ENCODE data around the gene TRIP4. TPM values are rescaled to one million over a fixed set of nuclear protein-coding genes. Genes with fewer than 3 reads are reported as not detected.
"Not testable (repeated sequence)": the region's sequence is repeated elsewhere in the genome, so short reads cannot be mapped to it uniquely, and the experiment has no call there.

Gene TRIP4
- total RNA-seq, 1 experiment from 2014 or later: 6.0 TPM

GRCh38 chr15:64389036-64389435, 1.4 kb downstream of the TRIP4 start:
- BruUV-seq (replicated peaks): no TSS peak
- Histone ChIP-seq H3K4me2 (ENCODE audit: low read length) (peak overlapping the region; percentile 82), H4K20me1 (ENCODE audit: low read length) (no peaks in the 10 kb centered on the region), H3K27me3 (ENCODE audit: low read length) (no peaks in the 10 kb centered on the region), H3K4me1 (ENCODE audit: insufficient read depth, low read length) (peaks cover 5% of the 10 kb centered on the region; the same call in 1 of the 2 replicates), H2AFZ (ENCODE audit: low read length) (no peak overlapping the region), H3F3A (ENCODE audit: low read length, unreplicated experiment) (no peaks in the 10 kb centered on the region), H3K9me2 (replicated peaks; ENCODE audit: low read length) (no peaks in the 10 kb centered on the region), H3K9me3 (ENCODE audit: low read length) (no peaks in the 10 kb centered on the region), H3K36me3 (ENCODE audit: low read depth, low read length) (no peaks in the 10 kb centered on the region), H3K27ac (ENCODE audit: low read length) (no peak overlapping the region), H3K9ac (ENCODE audit: low read length) (no peak overlapping the region), H3K79me2 (ENCODE audit: low read length) (peaks cover 25% of the 10 kb centered on the region), H3K4me3 (ENCODE audit: low read length) (peak overlapping the region; percentile 91; the same call in 1 of the 2 replicates)
- TF ChIP-seq EZH2 (IDR thresholded peaks at IDR 0.05; ENCODE audit: low read length, unreplicated experiment) (no peak), CTCF (conservative IDR thresholded peaks at IDR 0.05; ENCODE audit: low read depth, low read length) (no peak)
- intact Hi-C loops (cut with micrococcal nuclease): no loop called here
- POLR2A ChIA-PET (ENCODE audit: unreplicated experiment): interaction anchor here (0.6 kb wide), 1 partner anchor 115 kb away, joined by 4 read pairs; no protein-coding TSS in a partner anchor
- ATAC-seq: no peak
- CTCF ChIA-PET: no interaction called here
- no peak for DNase-seq

GRCh38 chr15:64392471-64392870, 4.8 kb downstream of the TRIP4 start:
- H3K9me3 ChIP-seq (ENCODE audit: low read length); H2AFZ ChIP-seq (ENCODE audit: low read length); H3K9me2 ChIP-seq (replicated peaks; ENCODE audit: low read length); H3K27me3 ChIP-seq (ENCODE audit: low read length); H3K4me1 ChIP-seq (ENCODE audit: insufficient read depth, low read length); H3K4me3 ChIP-seq (ENCODE audit: low read length); BruUV-seq (replicated peaks); H3K4me2 ChIP-seq (ENCODE audit: low read length); DNase-seq; intact Hi-C loops (cut with micrococcal nuclease); ATAC-seq; H3K9ac ChIP-seq (ENCODE audit: low read length); POLR2A ChIA-PET (ENCODE audit: unreplicated experiment); CTCF ChIA-PET; H3F3A ChIP-seq (ENCODE audit: low read length, unreplicated experiment); H3K27ac ChIP-seq (ENCODE audit: low read length); H4K20me1 ChIP-seq (ENCODE audit: low read length): not testable (repeated sequence)
- Histone ChIP-seq H3K36me3 (ENCODE audit: low read depth, low read length) (peaks cover 10% of the 10 kb centered on the region), H3K79me2 (ENCODE audit: low read length) (peaks cover 22% of the 10 kb centered on the region)

- intact Hi-C loops (cut with micrococcal nuclease): no loop called here
- CTCF ChIA-PET: no interaction called here
- no peaks in the 10 kb centered on the region for H3F3A ChIP-seq (ENCODE audit: low read length, unreplicated experiment)
Observed at GRCh38 chr15:64396789-64397188, 9.2 kb downstream of the TRIP4 start.

More at GRCh38 chr15:64396789-64397188, 9.2 kb downstream of the TRIP4 start:
- no peak overlapping the region for H3K4me3 ChIP-seq (ENCODE audit: low read length)
- no peak overlapping the region for H3K9ac ChIP-seq (ENCODE audit: low read length)
- H3K9me2 ChIP-seq (replicated peaks; ENCODE audit: low read length): no peaks in the 10 kb centered on the region
- BruUV-seq (replicated peaks): no TSS peak
- no peak for TF ChIP-seq EZH2 (IDR thresholded peaks at IDR 0.05; ENCODE audit: low read length, unreplicated experiment)
- TF ChIP-seq EZH2phosphoT487 (IDR thresholded peaks at IDR 0.05; ENCODE audit: borderline replicate concordance, low read length): no peak
- TF ChIP-seq CTCF (conservative IDR thresholded peaks at IDR 0.05; ENCODE audit: low read depth, low read length): no peak
- no peak overlapping the region for H3K27ac ChIP-seq (ENCODE audit: low read length)
- DNase-seq (no peak), ATAC-seq (no peak)
- no peaks in the 10 kb centered on the region for H3K27me3 ChIP-seq (ENCODE audit: low read length)
- no peaks in the 10 kb centered on the region for H3K4me1 ChIP-seq (ENCODE audit: insufficient read depth, low read length)
- POLR2A ChIA-PET (ENCODE audit: unreplicated experiment): no interaction called here
- no peaks in the 10 kb centered on the region for H3K79me2 ChIP-seq (ENCODE audit: low read length)
- H3K4me2 ChIP-seq (ENCODE audit: low read length): no peak overlapping the region
- no peak overlapping the region for H2AFZ ChIP-seq (ENCODE audit: low read length)
- H3K36me3 ChIP-seq (ENCODE audit: low read depth, low read length): peaks cover 13% of the 10 kb centered on the region
- H3K9me3 ChIP-seq (ENCODE audit: low read length): no peaks in the 10 kb centered on the region
- H4K20me1 ChIP-seq (ENCODE audit: low read length): no peaks in the 10 kb centered on the region
